ENCODE results near the gene THOC2.

- no peak for TF ChIP-seq POLR2A (IDR thresholded peaks at IDR 0.05; ENCODE audit: low read length)
- TF ChIP-seq GATA1 (IDR thresholded peaks at IDR 0.05; ENCODE audit: low read depth, low read length) = no peak
Measured at GRCh38 chrX:123601437-123601836, 131.4 kb downstream of the THOC2 start.

All from erythroblast (primary cell).